Smooth muscle cell (in vitro differentiated cells): ENCODE measurements around the gene BPIFB3. TPM values are rescaled to one million over a fixed set of nuclear protein-coding genes. Genes with fewer than 3 reads are reported as not detected.

Experiments used
- DNase-seq: peaks from one replicate; lab custom pipeline; 2025; ENCODE audit not compliant: unreplicated experiment; lab: John Stamatoyannopoulos, UW
- H2AFZ ChIP-seq: fragments of 200-600 bp; sonication (generic); 2 replicates; pipeline ENCODE4 v1.6.0; 2016; ENCODE audit warnings: antibody characterized with exemption, low read depth, mild to moderate bottlenecking
- H3F3A ChIP-seq: fragments of 200-600 bp; sonication (generic); 2 replicates; pipeline ENCODE4 v1.6.0; 2017; ENCODE audit warnings: antibody characterized with exemption, low read depth
- H3K27ac ChIP-seq: fragments of 200-600 bp; sonication (generic); 2 replicates; pipeline ENCODE4 v1.5.1; 2016; ENCODE audit warnings: low read depth, mild to moderate bottlenecking
- H3K27me3 ChIP-seq: fragments of 200-600 bp; sonication (generic); 2 replicates; pipeline ENCODE4 v1.6.1; 2016; ENCODE audit warnings: low read depth, mild to moderate bottlenecking
- H3K36me3 ChIP-seq: fragments of 200-600 bp; sonication (generic); 2 replicates; pipeline ENCODE4 v1.5.1; 2016; ENCODE audit warnings: low read depth
- H3K4me1 ChIP-seq: fragments of 200-600 bp; sonication (generic); 2 replicates; pipeline ENCODE4 v1.5.1; 2016; ENCODE audit warnings: low read depth
- H3K4me2 ChIP-seq: fragments of 200-600 bp; sonication (generic); 2 replicates; pipeline ENCODE4 v1.6.0; 2016; ENCODE audit warnings: mild to moderate bottlenecking
- H3K4me3 ChIP-seq: fragments of 200-600 bp; sonication (generic); 2 replicates; pipeline ENCODE4 v1.5.1; 2016; ENCODE audit warnings: mild to moderate bottlenecking
- H3K79me2 ChIP-seq: fragments of 200-600 bp; sonication (generic); 2 replicates; pipeline ENCODE4 v1.6.0; 2016; ENCODE audit warnings: low read depth, mild to moderate bottlenecking
- H3K9ac ChIP-seq: fragments of 200-600 bp; sonication (generic); 2 replicates; pipeline ENCODE4 v1.6.0; 2016; ENCODE audit warnings: low read depth
- H3K9me3 ChIP-seq: fragments of 200-600 bp; sonication (generic); replicated peaks from 2 replicates; pipeline ENCODE4 v1.5.1; 2016; ENCODE audit warnings: low read depth
- H4K20me1 ChIP-seq: fragments of 200-600 bp; sonication (generic); 2 replicates; pipeline ENCODE4 v1.6.0; 2016; ENCODE audit warnings: low read depth
- CTCF ChIP-seq: fragments of 200-600 bp; sonication (generic); IDR thresholded peaks from 2 replicates; pipeline ENCODE4 v1.5.1; 2017; ENCODE audit warnings: borderline replicate concordance, mild to moderate bottlenecking, antibody characterized with exemption; ENCODE audit not compliant: insufficient read depth, poor library complexity, severe bottlenecking
- WGBS: methylation state at CpG from one replicate; pipeline ENCODE4 v1.1.7; 2016; ENCODE audit warnings: low lambda C conversion rate; 5-methylcytosine and 5-hydroxymethylcytosine counted together
- polyA plus RNA-seq: library from polyadenylated mRNA; unstranded; fragments of >200 nt; fragmentation: Nextera tagmentation; extraction: Ambion mirVana; gene quantifications from 2 replicates; pipeline ENCODE4 v1.2.1, GENCODE V29; 2016
- total RNA-seq: library from RNA; depleted of rRNA; stranded (reverse); fragments of >200 nt; gene quantifications from 2 replicates; pipeline ENCODE4 v1.2.3, GENCODE V29; 2014

BPIFB3 gene
- total and polyA plus RNA-seq, 2 experiments from 2014 or later = not detected

- Histone ChIP-seq H3F3A (no peaks in the 10 kb centered on the region), H3K79me2 (no peaks in the 10 kb centered on the region), H4K20me1 (no peaks in the 10 kb centered on the region), H3K9ac (no peak overlapping the region), H3K27ac (no peak overlapping the region), H2AFZ (no peak overlapping the region), H3K4me3 (no peak overlapping the region), H3K36me3 (no peaks in the 10 kb centered on the region), H3K4me1 (no peaks in the 10 kb centered on the region), H3K9me3 (no peaks in the 10 kb centered on the region), H3K4me2 (no peak overlapping the region), H3K27me3 (no peaks in the 10 kb centered on the region)
- DNase-seq = no peak
- 77% methylated on average over 1 of the region's 1 CpG for WGBS
- no peak for TF ChIP-seq CTCF
These were observed 9.1 kb downstream of the BPIFB3 start for GRCh38 chr20:33062825-33063149.

- Histone ChIP-seq H3K9me3 (no peaks in the 10 kb centered on the region), H3K27ac (no peak overlapping the region), H3K79me2 (no peaks in the 10 kb centered on the region), H2AFZ (no peak overlapping the region), H3F3A (no peaks in the 10 kb centered on the region), H3K4me1 (no peaks in the 10 kb centered on the region), H3K27me3 (no peaks in the 10 kb centered on the region), H3K36me3 (no peaks in the 10 kb centered on the region), H3K4me2 (no peak overlapping the region), H3K9ac (no peak overlapping the region), H4K20me1 (no peaks in the 10 kb centered on the region), H3K4me3 (no peak overlapping the region)
- 89% methylated on average over 6 of the region's 6 CpGs for WGBS
- DNase-seq = no peak
- no peak for TF ChIP-seq CTCF
These were observed 9.6 kb downstream of the BPIFB3 start for GRCh38 chr20:33063271-33063670.

- Histone ChIP-seq H3K27ac (no peak overlapping the region), H4K20me1 (no peaks in the 10 kb centered on the region), H3K27me3 (peaks cover 4% of the 10 kb centered on the region), H3K36me3 (no peaks in the 10 kb centered on the region), H3K4me1 (no peaks in the 10 kb centered on the region), H3F3A (no peaks in the 10 kb centered on the region), H3K9ac (no peak overlapping the region), H3K4me3 (no peak overlapping the region), H3K4me2 (no peak overlapping the region), H2AFZ (no peak overlapping the region), H3K79me2 (no peaks in the 10 kb centered on the region), H3K9me3 (no peaks in the 10 kb centered on the region)
- DNase-seq = no peak
- TF ChIP-seq CTCF = no peak
- 96% methylated on average over 11 of the region's 11 CpGs for WGBS
These were observed 11.0 kb downstream of the BPIFB3 start for GRCh38 chr20:33064572-33065287.

GRCh38 chr20:33065785-33066184 lies 12.1 kb downstream of the BPIFB3 start:
- no peaks in the 10 kb centered on the region for H3F3A ChIP-seq
- no peak for TF ChIP-seq CTCF
- 88% methylated on average over 9 of the region's 9 CpGs for WGBS

More at GRCh38 chr20:33065785-33066184, 12.1 kb downstream of the BPIFB3 start:
- Histone ChIP-seq H2AFZ (no peak overlapping the region), H3K4me2 (no peak overlapping the region), H3K27me3 (peaks cover 5% of the 10 kb centered on the region), H3K79me2 (no peaks in the 10 kb centered on the region), H3K4me1 (no peaks in the 10 kb centered on the region), H3K36me3 (no peaks in the 10 kb centered on the region), H3K9ac (no peak overlapping the region), H3K9me3 (no peaks in the 10 kb centered on the region), H4K20me1 (no peaks in the 10 kb centered on the region), H3K27ac (no peak overlapping the region), H3K4me3 (no peak overlapping the region)
- no peak for DNase-seq
